ENCODE results near the gene PTPRM.

Gene PTPRM

DNA sequence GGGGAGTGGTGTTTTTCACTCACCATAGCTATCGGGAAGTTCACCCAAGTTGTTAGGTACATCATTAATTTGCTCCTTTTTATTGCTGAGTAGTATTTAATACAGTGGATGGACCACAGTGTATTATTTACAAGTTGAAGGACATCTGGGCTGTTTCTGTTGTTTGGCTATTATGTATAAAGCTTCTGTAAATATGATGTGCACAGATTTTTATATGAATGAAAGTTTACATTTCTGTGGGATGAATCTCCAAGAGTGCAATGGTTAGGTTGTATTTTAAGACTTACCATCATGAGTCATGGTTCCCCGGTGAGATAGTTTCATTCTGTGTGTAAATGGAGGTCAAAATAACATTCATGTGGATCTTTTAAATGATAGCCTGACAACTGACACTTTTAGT is 337.4 kb downstream of the PTPRM start:
- Histone ChIP-seq H3K4me3 (ENCODE audit: low read depth, low read length) (no peak overlapping the region), H3K9me3 (ENCODE audit: control insufficient read depth, insufficient read depth, low read depth, low read length) (no peaks in the 10 kb centered on the region), H3K36me3 (ENCODE audit: control insufficient read depth in 2 of 2, insufficient read depth in 1 of 2, low read length in 2 of 2) (no peaks in the 10 kb centered on the region), H3K4me1 (ENCODE audit: control insufficient read depth, insufficient read depth, low read length) (0 out of 2 replicates have a peak, but pooled peaks cover 5% of the 10 kb centered on the region), H3K27ac (ENCODE audit: extremely low read depth, low read depth, low read length) (no peak overlapping the region)
- POLR2A ChIA-PET = no interaction called here
- TF ChIP-seq ZNF558 (tag by site-specific recombination; IDR thresholded peaks at IDR 0.05) (no peak), MYNN (tag by site-specific recombination; IDR thresholded peaks at IDR 0.05; ENCODE audit: borderline replicate concordance) (no peak), KLF1 (tag by site-specific recombination; IDR thresholded peaks at IDR 0.05) (no peak), ZNF776 (tag by site-specific recombination; IDR thresholded peaks at IDR 0.05; ENCODE audit: borderline replicate concordance) (no peak), ZNF211 (tag by site-specific recombination; IDR thresholded peaks at IDR 0.05; ENCODE audit: low read depth) (no peak), ZNF560 (tag by site-specific recombination; IDR thresholded peaks at IDR 0.05; ENCODE audit: borderline replicate concordance) (no peak), ZNF701 (tag by site-specific recombination; IDR thresholded peaks at IDR 0.05) (no peak), ZNF837 (tag by site-specific recombination; IDR thresholded peaks at IDR 0.05) (no peak), EGR2 (tag by site-specific recombination; IDR thresholded peaks at IDR 0.05; ENCODE audit: low read depth) (no peak), ZNF747 (tag by site-specific recombination; IDR thresholded peaks at IDR 0.05) (no peak), HOXD13 (CRISPR knock-in tag; IDR thresholded peaks at IDR 0.05; ENCODE audit: borderline replicate concordance) (no peak), OSR2 (tag by site-specific recombination; IDR thresholded peaks at IDR 0.05) (no peak), ZNF311 (tag by site-specific recombination; IDR thresholded peaks at IDR 0.05; ENCODE audit: borderline replicate concordance) (no peak), ZNF571 (tag by site-specific recombination; IDR thresholded peaks at IDR 0.05) (no peak)
- TF ChIP-seq, protein P1, sequence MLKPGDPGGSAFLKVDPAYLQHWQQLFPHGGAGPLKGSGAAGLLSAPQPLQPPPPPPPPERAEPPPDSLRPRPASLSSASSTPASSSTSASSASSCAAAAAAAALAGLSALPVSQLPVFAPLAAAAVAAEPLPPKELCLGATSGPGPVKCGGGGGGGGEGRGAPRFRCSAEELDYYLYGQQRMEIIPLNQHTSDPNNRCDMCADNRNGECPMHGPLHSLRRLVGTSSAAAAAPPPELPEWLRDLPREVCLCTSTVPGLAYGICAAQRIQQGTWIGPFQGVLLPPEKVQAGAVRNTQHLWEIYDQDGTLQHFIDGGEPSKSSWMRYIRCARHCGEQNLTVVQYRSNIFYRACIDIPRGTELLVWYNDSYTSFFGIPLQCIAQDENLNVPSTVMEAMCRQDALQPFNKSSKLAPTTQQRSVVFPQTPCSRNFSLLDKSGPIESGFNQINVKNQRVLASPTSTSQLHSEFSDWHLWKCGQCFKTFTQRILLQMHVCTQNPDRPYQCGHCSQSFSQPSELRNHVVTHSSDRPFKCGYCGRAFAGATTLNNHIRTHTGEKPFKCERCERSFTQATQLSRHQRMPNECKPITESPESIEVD (tag by site-specific recombination; IDR thresholded peaks at IDR 0.05) = no peak
- TF ChIP-seq, protein P2, sequence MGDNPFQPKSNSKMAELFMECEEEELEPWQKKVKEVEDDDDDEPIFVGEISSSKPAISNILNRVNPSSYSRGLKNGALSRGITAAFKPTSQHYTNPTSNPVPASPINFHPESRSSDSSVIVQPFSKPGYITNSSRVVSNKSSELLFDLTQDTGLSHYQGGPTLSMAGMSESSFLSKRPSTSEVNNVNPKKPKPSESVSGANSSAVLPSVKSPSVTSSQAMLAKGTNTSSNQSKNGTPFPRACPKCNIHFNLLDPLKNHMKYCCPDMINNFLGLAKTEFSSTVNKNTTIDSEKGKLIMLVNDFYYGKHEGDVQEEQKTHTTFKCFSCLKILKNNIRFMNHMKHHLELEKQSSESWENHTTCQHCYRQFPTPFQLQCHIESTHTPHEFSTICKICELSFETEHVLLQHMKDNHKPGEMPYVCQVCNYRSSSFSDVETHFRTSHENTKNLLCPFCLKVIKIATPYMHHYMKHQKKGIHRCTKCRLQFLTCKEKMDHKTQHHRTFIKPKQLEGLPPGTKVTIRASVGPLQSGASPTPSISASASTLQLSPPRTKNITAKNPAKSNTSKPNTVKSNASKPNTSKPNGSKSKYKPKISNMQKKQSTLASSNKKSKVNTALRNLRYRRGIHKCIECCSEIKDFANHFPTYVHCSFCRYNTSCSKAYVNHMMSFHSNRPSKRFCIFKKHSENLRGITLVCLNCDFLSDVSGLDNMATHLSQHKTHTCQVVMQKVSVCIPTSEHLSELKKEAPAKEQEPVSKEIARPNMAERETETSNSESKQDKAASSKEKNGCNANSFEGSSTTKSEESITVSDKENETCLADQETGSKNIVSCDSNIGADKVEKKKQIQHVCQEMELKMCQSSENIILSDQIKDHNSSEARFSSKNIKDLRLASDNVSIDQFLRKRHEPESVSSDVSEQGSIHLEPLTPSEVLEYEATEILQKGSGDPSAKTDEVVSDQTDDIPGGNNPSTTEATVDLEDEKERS (tag by site-specific recombination; IDR thresholded peaks at IDR 0.05) = no peak
- TF ChIP-seq, protein P3, sequence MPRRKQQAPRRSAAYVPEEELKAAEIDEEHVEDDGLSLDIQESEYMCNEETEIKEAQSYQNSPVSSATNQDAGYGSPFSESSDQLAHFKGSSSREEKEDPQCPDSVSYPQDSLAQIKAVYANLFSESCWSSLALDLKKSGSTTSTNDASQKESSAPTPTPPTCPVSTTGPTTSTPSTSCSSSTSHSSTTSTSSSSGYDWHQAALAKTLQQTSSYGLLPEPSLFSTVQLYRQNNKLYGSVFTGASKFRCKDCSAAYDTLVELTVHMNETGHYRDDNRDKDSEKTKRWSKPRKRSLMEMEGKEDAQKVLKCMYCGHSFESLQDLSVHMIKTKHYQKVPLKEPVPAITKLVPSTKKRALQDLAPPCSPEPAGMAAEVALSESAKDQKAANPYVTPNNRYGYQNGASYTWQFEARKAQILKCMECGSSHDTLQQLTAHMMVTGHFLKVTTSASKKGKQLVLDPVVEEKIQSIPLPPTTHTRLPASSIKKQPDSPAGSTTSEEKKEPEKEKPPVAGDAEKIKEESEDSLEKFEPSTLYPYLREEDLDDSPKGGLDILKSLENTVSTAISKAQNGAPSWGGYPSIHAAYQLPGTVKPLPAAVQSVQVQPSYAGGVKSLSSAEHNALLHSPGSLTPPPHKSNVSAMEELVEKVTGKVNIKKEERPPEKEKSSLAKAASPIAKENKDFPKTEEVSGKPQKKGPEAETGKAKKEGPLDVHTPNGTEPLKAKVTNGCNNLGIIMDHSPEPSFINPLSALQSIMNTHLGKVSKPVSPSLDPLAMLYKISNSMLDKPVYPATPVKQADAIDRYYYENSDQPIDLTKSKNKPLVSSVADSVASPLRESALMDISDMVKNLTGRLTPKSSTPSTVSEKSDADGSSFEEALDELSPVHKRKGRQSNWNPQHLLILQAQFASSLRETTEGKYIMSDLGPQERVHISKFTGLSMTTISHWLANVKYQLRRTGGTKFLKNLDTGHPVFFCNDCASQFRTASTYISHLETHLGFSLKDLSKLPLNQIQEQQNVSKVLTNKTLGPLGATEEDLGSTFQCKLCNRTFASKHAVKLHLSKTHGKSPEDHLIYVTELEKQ (tag by site-specific recombination; IDR thresholded peaks at IDR 0.05; ENCODE audit: borderline replicate concordance) = no peak
- TF ChIP-seq, protein P4, sequence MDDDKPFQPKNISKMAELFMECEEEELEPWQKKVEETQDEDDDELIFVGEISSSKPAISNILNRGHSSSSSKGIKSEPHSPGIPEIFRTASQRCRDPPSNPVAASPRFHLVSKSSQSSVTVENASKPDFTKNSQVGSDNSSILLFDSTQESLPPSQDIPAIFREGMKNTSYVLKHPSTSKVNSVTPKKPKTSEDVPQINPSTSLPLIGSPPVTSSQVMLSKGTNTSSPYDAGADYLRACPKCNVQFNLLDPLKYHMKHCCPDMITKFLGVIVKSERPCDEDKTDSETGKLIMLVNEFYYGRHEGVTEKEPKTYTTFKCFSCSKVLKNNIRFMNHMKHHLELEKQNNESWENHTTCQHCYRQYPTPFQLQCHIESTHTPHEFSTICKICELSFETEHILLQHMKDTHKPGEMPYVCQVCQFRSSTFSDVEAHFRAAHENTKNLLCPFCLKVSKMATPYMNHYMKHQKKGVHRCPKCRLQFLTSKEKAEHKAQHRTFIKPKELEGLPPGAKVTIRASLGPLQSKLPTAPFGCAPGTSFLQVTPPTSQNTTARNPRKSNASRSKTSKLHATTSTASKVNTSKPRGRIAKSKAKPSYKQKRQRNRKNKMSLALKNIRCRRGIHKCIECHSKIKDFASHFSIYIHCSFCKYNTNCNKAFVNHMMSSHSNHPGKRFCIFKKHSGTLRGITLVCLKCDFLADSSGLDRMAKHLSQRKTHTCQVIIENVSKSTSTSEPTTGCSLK (tag by site-specific recombination; IDR thresholded peaks at IDR 0.05) = no peak
- TF ChIP-seq, protein P5, sequence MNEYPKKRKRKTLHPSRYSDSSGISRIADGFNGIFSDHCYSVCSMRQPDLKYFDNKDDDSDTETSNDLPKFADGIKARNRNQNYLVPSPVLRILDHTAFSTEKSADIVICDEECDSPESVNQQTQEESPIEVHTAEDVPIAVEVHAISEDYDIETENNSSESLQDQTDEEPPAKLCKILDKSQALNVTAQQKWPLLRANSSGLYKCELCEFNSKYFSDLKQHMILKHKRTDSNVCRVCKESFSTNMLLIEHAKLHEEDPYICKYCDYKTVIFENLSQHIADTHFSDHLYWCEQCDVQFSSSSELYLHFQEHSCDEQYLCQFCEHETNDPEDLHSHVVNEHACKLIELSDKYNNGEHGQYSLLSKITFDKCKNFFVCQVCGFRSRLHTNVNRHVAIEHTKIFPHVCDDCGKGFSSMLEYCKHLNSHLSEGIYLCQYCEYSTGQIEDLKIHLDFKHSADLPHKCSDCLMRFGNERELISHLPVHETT (tag by site-specific recombination; IDR thresholded peaks at IDR 0.05) = no peak
- TF ChIP-seq, protein P6, sequence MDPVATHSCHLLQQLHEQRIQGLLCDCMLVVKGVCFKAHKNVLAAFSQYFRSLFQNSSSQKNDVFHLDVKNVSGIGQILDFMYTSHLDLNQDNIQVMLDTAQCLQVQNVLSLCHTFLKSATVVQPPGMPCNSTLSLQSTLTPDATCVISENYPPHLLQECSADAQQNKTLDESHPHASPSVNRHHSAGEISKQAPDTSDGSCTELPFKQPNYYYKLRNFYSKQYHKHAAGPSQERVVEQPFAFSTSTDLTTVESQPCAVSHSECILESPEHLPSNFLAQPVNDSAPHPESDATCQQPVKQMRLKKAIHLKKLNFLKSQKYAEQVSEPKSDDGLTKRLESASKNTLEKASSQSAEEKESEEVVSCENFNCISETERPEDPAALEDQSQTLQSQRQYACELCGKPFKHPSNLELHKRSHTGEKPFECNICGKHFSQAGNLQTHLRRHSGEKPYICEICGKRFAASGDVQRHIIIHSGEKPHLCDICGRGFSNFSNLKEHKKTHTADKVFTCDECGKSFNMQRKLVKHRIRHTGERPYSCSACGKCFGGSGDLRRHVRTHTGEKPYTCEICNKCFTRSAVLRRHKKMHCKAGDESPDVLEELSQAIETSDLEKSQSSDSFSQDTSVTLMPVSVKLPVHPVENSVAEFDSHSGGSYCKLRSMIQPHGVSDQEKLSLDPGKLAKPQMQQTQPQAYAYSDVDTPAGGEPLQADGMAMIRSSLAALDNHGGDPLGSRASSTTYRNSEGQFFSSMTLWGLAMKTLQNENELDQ (tag by site-specific recombination; IDR thresholded peaks at IDR 0.05; ENCODE audit: low read depth) = no peak
- CTCF ChIA-PET = no interaction called here

Measured in HEK293 (cell line).